KMS-11 (cell line): ENCODE data around the gene DLGAP5.
A peak's percentile ranks its signal among the peaks of the same experiment; 100 is the strongest.

Experiments
- H2AFZ ChIP-seq: fragments of 200-600 bp; sonication (generic); 2 replicates; pipeline ENCODE4 v1.6.1; 2016; ENCODE audit warnings: antibody characterized with exemption, mixed run types, low read depth
- H3K27ac ChIP-seq: fragments of 200-600 bp; sonication (generic); 2 replicates; pipeline ENCODE4 v1.6.1; 2016; ENCODE audit warnings: mild to moderate bottlenecking, mixed run types
- H3K27me3 ChIP-seq: fragments of 200-600 bp; sonication (generic); 2 replicates; pipeline ENCODE4 v1.6.1; 2017; ENCODE audit warnings: mild to moderate bottlenecking, low read depth, mixed run types, moderate library complexity; ENCODE audit not compliant: insufficient read depth
- H3K36me3 ChIP-seq: fragments of 200-600 bp; sonication (generic); 2 replicates; pipeline ENCODE4 v1.6.1; 2017; ENCODE audit warnings: mild to moderate bottlenecking, mixed run types; ENCODE audit not compliant: insufficient read depth
- H3K4me1 ChIP-seq: fragments of 200-600 bp; sonication (generic); 2 replicates; pipeline ENCODE4 v1.6.1; 2016; ENCODE audit warnings: mild to moderate bottlenecking, low read depth, mixed run types; ENCODE audit not compliant: poor library complexity, severe bottlenecking
- H3K4me2 ChIP-seq: fragments of 200-600 bp; sonication (generic); 2 replicates; pipeline ENCODE4 v1.7.0; 2016; ENCODE audit warnings: mild to moderate bottlenecking, mixed run types
- H3K4me3 ChIP-seq: fragments of 200-600 bp; sonication (generic); IDR thresholded peaks from 2 replicates; pipeline ENCODE4 v1.6.1; 2017; ENCODE audit warnings: low read depth, low read length, mixed read lengths; ENCODE audit not compliant: insufficient read depth
- H3K79me2 ChIP-seq: fragments of 200-600 bp; sonication (generic); 2 replicates; pipeline ENCODE4 v1.6.1; 2016; ENCODE audit warnings: low read depth, mixed run types; ENCODE audit not compliant: insufficient read depth
- H3K9ac ChIP-seq: fragments of 200-600 bp; sonication (generic); 2 replicates; pipeline ENCODE4 v1.6.1; 2016; ENCODE audit warnings: mild to moderate bottlenecking, mixed run types
- H4K20me1 ChIP-seq: fragments of 200-600 bp; sonication (generic); 2 replicates; pipeline ENCODE4 v1.6.1; 2016; ENCODE audit warnings: mild to moderate bottlenecking, mixed run types; ENCODE audit not compliant: insufficient read depth
- TF ChIP-seq, protein P1 (sequence below): fragments of 200-600 bp; sonication (generic); conservative IDR thresholded peaks from 2 replicates; pipeline ENCODE4 v1.6.1; 2017; ENCODE audit warnings: low read depth, mild to moderate bottlenecking, antibody characterized with exemption, low read length, moderate library complexity, mixed read lengths

Gene DLGAP5

DNA sequence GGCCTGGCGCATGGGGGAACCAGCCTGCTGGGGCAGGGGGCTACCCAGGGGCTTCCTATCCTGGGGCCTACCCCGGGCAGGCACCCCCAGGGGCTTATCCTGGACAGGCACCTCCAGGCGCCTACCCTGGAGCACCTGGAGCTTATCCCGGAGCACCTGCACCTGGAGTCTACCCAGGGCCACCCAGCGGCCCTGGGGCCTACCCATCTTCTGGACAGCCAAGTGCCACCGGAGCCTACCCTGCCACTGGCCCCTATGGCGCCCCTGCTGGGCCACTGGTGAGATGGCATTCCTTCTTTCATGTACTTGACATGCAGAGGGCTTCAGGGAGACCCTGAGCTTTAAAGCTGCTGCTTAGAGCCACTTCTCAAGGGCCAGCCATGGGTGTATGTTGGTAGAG lies 53.3 kb downstream of the DLGAP5 start:
- Histone ChIP-seq H3K79me2 (no peaks in the 10 kb centered on the region), H4K20me1 (no peaks in the 10 kb centered on the region), H3K27me3 (no peaks in the 10 kb centered on the region), H3K4me1 (no peaks in the 10 kb centered on the region), H3K27ac (no peak overlapping the region), H3K4me2 (no peak overlapping the region), H3K4me3 (no peak overlapping the region), H3K36me3 (no peaks in the 10 kb centered on the region), H2AFZ (no peak overlapping the region), H3K9ac (no peak overlapping the region)
- TF ChIP-seq, protein P1, sequence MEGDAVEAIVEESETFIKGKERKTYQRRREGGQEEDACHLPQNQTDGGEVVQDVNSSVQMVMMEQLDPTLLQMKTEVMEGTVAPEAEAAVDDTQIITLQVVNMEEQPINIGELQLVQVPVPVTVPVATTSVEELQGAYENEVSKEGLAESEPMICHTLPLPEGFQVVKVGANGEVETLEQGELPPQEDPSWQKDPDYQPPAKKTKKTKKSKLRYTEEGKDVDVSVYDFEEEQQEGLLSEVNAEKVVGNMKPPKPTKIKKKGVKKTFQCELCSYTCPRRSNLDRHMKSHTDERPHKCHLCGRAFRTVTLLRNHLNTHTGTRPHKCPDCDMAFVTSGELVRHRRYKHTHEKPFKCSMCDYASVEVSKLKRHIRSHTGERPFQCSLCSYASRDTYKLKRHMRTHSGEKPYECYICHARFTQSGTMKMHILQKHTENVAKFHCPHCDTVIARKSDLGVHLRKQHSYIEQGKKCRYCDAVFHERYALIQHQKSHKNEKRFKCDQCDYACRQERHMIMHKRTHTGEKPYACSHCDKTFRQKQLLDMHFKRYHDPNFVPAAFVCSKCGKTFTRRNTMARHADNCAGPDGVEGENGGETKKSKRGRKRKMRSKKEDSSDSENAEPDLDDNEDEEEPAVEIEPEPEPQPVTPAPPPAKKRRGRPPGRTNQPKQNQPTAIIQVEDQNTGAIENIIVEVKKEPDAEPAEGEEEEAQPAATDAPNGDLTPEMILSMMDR = peak; percentile 36; the same call in 1 of the 2 replicates

- no peaks in the 10 kb centered on the region for H4K20me1 ChIP-seq
- H3K27me3 ChIP-seq = no peaks in the 10 kb centered on the region
- TF ChIP-seq, protein P1 = no peak
- H3K9ac ChIP-seq = no peak overlapping the region
- no peaks in the 10 kb centered on the region for H3K36me3 ChIP-seq
- no peak overlapping the region for H3K27ac ChIP-seq
- H3K4me3 ChIP-seq = no peak overlapping the region
- no peaks in the 10 kb centered on the region for H3K4me1 ChIP-seq
- H3K4me2 ChIP-seq = no peak overlapping the region
- H2AFZ ChIP-seq = no peak overlapping the region
- no peaks in the 10 kb centered on the region for H3K79me2 ChIP-seq
These were observed 54.2 kb downstream of the DLGAP5 start for GRCh38 chr14:55136885-55137786.

DNA sequence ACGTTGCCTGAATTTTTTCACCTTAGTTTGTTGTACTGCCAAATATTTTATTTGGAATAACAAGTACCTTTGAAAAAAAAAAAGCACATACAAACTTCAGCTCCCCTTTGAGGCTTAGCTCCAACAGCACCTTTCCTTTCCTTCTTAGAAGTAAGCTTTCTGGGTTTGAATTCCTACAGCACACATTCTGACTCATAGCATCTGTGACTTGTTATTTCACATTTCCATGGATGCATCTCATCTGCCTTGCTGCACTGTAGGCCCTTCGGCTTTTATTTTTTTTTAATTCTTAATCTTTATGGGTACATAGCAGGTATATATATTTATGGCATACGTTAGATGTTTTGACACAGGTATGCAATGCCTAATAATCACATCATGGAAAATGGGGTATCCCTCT lies 55.1 kb downstream of the DLGAP5 start:
- H3K4me1 ChIP-seq = no peaks in the 10 kb centered on the region
- H3K9ac ChIP-seq = no peak overlapping the region
- H2AFZ ChIP-seq = no peak overlapping the region
- H4K20me1 ChIP-seq = no peaks in the 10 kb centered on the region
- no peaks in the 10 kb centered on the region for H3K79me2 ChIP-seq
- no peaks in the 10 kb centered on the region for H3K36me3 ChIP-seq
- H3K4me3 ChIP-seq = no peak overlapping the region
- H3K27ac ChIP-seq = no peak overlapping the region
- no peak overlapping the region for H3K4me2 ChIP-seq
- no peaks in the 10 kb centered on the region for H3K27me3 ChIP-seq
- TF ChIP-seq, protein P1 = no peak

GRCh38 chr14:55133416-55133815 lies 58.0 kb downstream of the DLGAP5 start:
- Histone ChIP-seq H3K79me2 (no peaks in the 10 kb centered on the region), H3K27ac (no peak overlapping the region)
- TF ChIP-seq, protein P1 = no peak

More at GRCh38 chr14:55133416-55133815, 58.0 kb downstream of the DLGAP5 start:
- Histone ChIP-seq H4K20me1 (no peaks in the 10 kb centered on the region), H3K4me2 (no peak overlapping the region), H3K9ac (no peak overlapping the region), H2AFZ (no peak overlapping the region), H3K36me3 (no peaks in the 10 kb centered on the region), H3K27me3 (no peaks in the 10 kb centered on the region), H3K4me1 (no peaks in the 10 kb centered on the region), H3K4me3 (no peak overlapping the region)
